Measurements from ENCODE around the gene TAX1BP1.

Gene TAX1BP1

GRCh38 chr7:27784399-27785053 is 44.6 kb downstream of the TAX1BP1 start:
- Histone ChIP-seq H3K4me3 (replicated peaks; ENCODE audit: low read depth, low read length) (no peak overlapping the region), H3K36me3 (ENCODE audit: control insufficient read depth, insufficient read depth, low read length) (peaks cover 3% of the 10 kb centered on the region), H3K27me3 (replicated peaks; ENCODE audit: control insufficient read depth, insufficient read depth, low read length) (no peaks in the 10 kb centered on the region)
- peak; percentile 61 for TF ChIP-seq CTCF (IDR thresholded peaks at IDR 0.05; ENCODE audit: insufficient read depth, low read length, poor library complexity, severe bottlenecking)
- DNase-seq (ENCODE audit: extremely low read depth, insufficient read length), result peak; percentile 28

GRCh38 chr7:27788437-27788836 is 48.5 kb downstream of the TAX1BP1 start:
- Histone ChIP-seq H3K36me3 (ENCODE audit: control insufficient read depth, insufficient read depth, low read length) (peaks cover 3% of the 10 kb centered on the region), H3K27me3 (replicated peaks; ENCODE audit: control insufficient read depth, insufficient read depth, low read length) (no peaks in the 10 kb centered on the region), H3K4me3 (replicated peaks; ENCODE audit: low read depth, low read length) (no peak overlapping the region)
- DNase-seq (ENCODE audit: extremely low read depth, insufficient read length), result no peak
- no peak for TF ChIP-seq CTCF (IDR thresholded peaks at IDR 0.05; ENCODE audit: insufficient read depth, low read length, poor library complexity, severe bottlenecking)

GRCh38 chr7:27793780-27794179 is 53.8 kb downstream of the TAX1BP1 start:
- Histone ChIP-seq H3K36me3 (ENCODE audit: control insufficient read depth, insufficient read depth, low read length) (no peaks in the 10 kb centered on the region; the same call in 1 of the 2 replicates), H3K4me3 (replicated peaks; ENCODE audit: low read depth, low read length) (no peak overlapping the region), H3K27me3 (replicated peaks; ENCODE audit: control insufficient read depth, insufficient read depth, low read length) (no peaks in the 10 kb centered on the region)
- no peak for TF ChIP-seq CTCF (IDR thresholded peaks at IDR 0.05; ENCODE audit: insufficient read depth, low read length, poor library complexity, severe bottlenecking)
- DNase-seq (ENCODE audit: extremely low read depth, insufficient read length), result no peak

DNA sequence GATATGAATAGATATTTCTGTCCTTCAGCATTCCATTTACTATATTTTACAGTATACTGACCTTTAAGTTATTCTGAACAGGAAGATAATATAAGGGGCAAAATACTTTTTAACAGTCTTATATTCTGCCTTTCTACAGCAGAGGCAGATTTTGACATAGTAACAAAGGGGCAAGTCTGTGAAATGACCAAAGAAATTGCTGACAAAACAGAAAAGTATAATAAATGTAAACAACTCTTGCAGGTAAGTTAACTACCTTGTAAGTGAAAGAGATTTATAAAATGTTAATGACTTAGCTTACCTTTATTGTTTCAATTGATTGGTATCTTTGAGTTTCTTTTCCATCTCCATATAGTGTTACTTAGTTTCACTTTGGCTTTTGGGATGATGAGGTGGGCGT is 56.0 kb downstream of the TAX1BP1 start:
- no peak for TF ChIP-seq CTCF (IDR thresholded peaks at IDR 0.05; ENCODE audit: insufficient read depth, low read length, poor library complexity, severe bottlenecking)
- H3K36me3 ChIP-seq (ENCODE audit: control insufficient read depth, insufficient read depth, low read length), result no peaks in the 10 kb centered on the region; the same call in 1 of the 2 replicates
- H3K27me3 ChIP-seq (replicated peaks; ENCODE audit: control insufficient read depth, insufficient read depth, low read length), result no peaks in the 10 kb centered on the region

GRCh38 chr7:27799212-27799611 is 59.2 kb downstream of the TAX1BP1 start:
- no peaks in the 10 kb centered on the region for H3K27me3 ChIP-seq (replicated peaks; ENCODE audit: control insufficient read depth, insufficient read depth, low read length)
- no peak for TF ChIP-seq CTCF (IDR thresholded peaks at IDR 0.05; ENCODE audit: insufficient read depth, low read length, poor library complexity, severe bottlenecking)
- H3K36me3 ChIP-seq (ENCODE audit: control insufficient read depth, insufficient read depth, low read length), result no peaks in the 10 kb centered on the region
- no peak for DNase-seq (ENCODE audit: extremely low read depth, insufficient read length)
- no peak overlapping the region for H3K4me3 ChIP-seq (replicated peaks; ENCODE audit: low read depth, low read length)

More for the DNA sequence above, 56.0 kb downstream of the TAX1BP1 start:
- no peak overlapping the region for H3K4me3 ChIP-seq (replicated peaks; ENCODE audit: low read depth, low read length)
- DNase-seq (ENCODE audit: extremely low read depth, insufficient read length), result no peak

GRCh38 chr7:27802999-27803398 is 63.0 kb downstream of the TAX1BP1 start:
- no peak for TF ChIP-seq CTCF (IDR thresholded peaks at IDR 0.05; ENCODE audit: insufficient read depth, low read length, poor library complexity, severe bottlenecking)
- no peaks in the 10 kb centered on the region for H3K27me3 ChIP-seq (replicated peaks; ENCODE audit: control insufficient read depth, insufficient read depth, low read length)
- no peak for DNase-seq (ENCODE audit: extremely low read depth, insufficient read length)
- no peak overlapping the region for H3K4me3 ChIP-seq (replicated peaks; ENCODE audit: low read depth, low read length)
- H3K36me3 ChIP-seq (ENCODE audit: control insufficient read depth, insufficient read depth, low read length), result no peaks in the 10 kb centered on the region; the same call in 1 of the 2 replicates

Measured in GM06990 (cell line).